Trophoblast cell (in vitro differentiated cells and primary cell): ENCODE results near the gene PIF1.

ENCODE experiments used
- DNase-seq, 2 donors: peaks; one replicate each; pipeline ENCODE4 v3.0.0-alpha.2; 2016
- H2AFZ ChIP-seq: 2 replicates; pipeline ENCODE4 v1.6.1; 2013; ENCODE audit warnings: low read length, moderate library complexity, mild to moderate bottlenecking; ENCODE audit not compliant: insufficient read depth, poor library complexity
- H2AK5ac ChIP-seq: 2 replicates; pipeline ENCODE4 v1.6.1; 2013; ENCODE audit warnings: mild to moderate bottlenecking, low read length
- H2BK120ac ChIP-seq: 2 replicates; pipeline ENCODE4 v1.6.1; 2013; ENCODE audit warnings: low read length, mild to moderate bottlenecking, moderate library complexity; ENCODE audit not compliant: insufficient read depth, poor library complexity
- H2BK12ac ChIP-seq: 2 replicates; pipeline ENCODE4 v1.6.1; 2013; ENCODE audit warnings: mild to moderate bottlenecking, low read length, moderate library complexity
- H2BK5ac ChIP-seq: 2 replicates; pipeline ENCODE4 v1.6.1; 2013; ENCODE audit warnings: low read length, low read depth, moderate library complexity, mild to moderate bottlenecking; ENCODE audit not compliant: poor library complexity
- H3K14ac ChIP-seq: 2 replicates; pipeline ENCODE4 v1.6.1; 2013; ENCODE audit warnings: mild to moderate bottlenecking, low read length
- H3K18ac ChIP-seq: 2 replicates; pipeline ENCODE4 v1.6.1; 2013; ENCODE audit warnings: mild to moderate bottlenecking, low read length
- H3K23ac ChIP-seq: 2 replicates; pipeline ENCODE4 v1.6.1; 2013; ENCODE audit warnings: low read length
- H3K27ac ChIP-seq: 2 replicates; pipeline ENCODE4 v1.5.1; 2013; ENCODE audit warnings: low read depth, mild to moderate bottlenecking, inconsistent platforms, low read length, moderate library complexity
- H3K27me3 ChIP-seq: 2 replicates; pipeline ENCODE4 v1.6.1; 2013; ENCODE audit warnings: inconsistent platforms, mild to moderate bottlenecking, low read length, moderate library complexity; ENCODE audit not compliant: insufficient read depth
- H3K36me3 ChIP-seq, 2 experiments: 1 replicate in 1 of 2; 2 replicates in 1 of 2; pipeline ENCODE4 v1.6.1; 2013; ENCODE audit warnings: low read length in 2 of 2, mild to moderate bottlenecking in 2 of 2, moderate library complexity in 1 of 2; ENCODE audit not compliant: insufficient read depth in 2 of 2, control insufficient read depth in 1 of 2
- H3K4ac ChIP-seq: 2 replicates; pipeline ENCODE4 v1.6.1; 2013; ENCODE audit warnings: low read depth, mild to moderate bottlenecking, low read length, moderate library complexity
- H3K4me1 ChIP-seq, 2 experiments: 1 replicate in 1 of 2; 2 replicates in 1 of 2; pipeline ENCODE4 v1.6.1; 2013; ENCODE audit warnings: low read length in 2 of 2, mild to moderate bottlenecking in 2 of 2, moderate library complexity in 1 of 2; ENCODE audit not compliant: insufficient read depth in 2 of 2, control insufficient read depth in 1 of 2
- H3K4me2 ChIP-seq: 2 replicates; pipeline ENCODE4 v1.6.1; 2013; ENCODE audit warnings: inconsistent platforms, mild to moderate bottlenecking, low read length, moderate library complexity
- H3K4me3 ChIP-seq: 2 replicates; pipeline ENCODE4 v1.5.1; 2013; ENCODE audit warnings: mild to moderate bottlenecking, low read depth, low read length, inconsistent platforms
- H3K79me1 ChIP-seq: one replicate; pipeline ENCODE4 v1.6.1; 2013; ENCODE audit warnings: low read length
- H3K79me2 ChIP-seq: 2 replicates; pipeline ENCODE4 v1.6.1; 2013; ENCODE audit warnings: low read length, mild to moderate bottlenecking; ENCODE audit not compliant: control insufficient read depth, insufficient read depth, poor library complexity
- H3K9ac ChIP-seq: 2 replicates; pipeline ENCODE4 v1.6.1; 2013; ENCODE audit warnings: mild to moderate bottlenecking, low read length
- H3K9me3 ChIP-seq: 2 replicates; pipeline ENCODE4 v1.6.1; 2013; ENCODE audit warnings: low read depth, mild to moderate bottlenecking, control low read depth, inconsistent platforms, low read length; ENCODE audit not compliant: insufficient read depth
- H4K12ac ChIP-seq: 2 replicates; pipeline ENCODE4 v1.6.1; 2013; ENCODE audit warnings: low read depth, mild to moderate bottlenecking, low read length, moderate library complexity
- H4K8ac ChIP-seq: 2 replicates; pipeline ENCODE4 v1.6.1; 2013; ENCODE audit warnings: low read depth, mild to moderate bottlenecking, low read length, moderate library complexity
- H4K91ac ChIP-seq: one replicate; pipeline ENCODE4 v1.6.1; 2013; ENCODE audit warnings: low read depth, mild to moderate bottlenecking, low read length, moderate library complexity
- WGBS: extraction: QIAGEN DNeasy Blood & Tissue Kit; methylation state at CpG from one replicate; pipeline ENCODE4 v1.1.7; 2013; ENCODE audit warnings: missing lambda C conversion rate; ENCODE audit not compliant: insufficient read length, insufficient coverage; ENCODE audit errors: extremely low coverage; 5-methylcytosine and 5-hydroxymethylcytosine counted together

PIF1 gene

GRCh38 chr15:64851503-64851840, 26.0 kb upstream of the PIF1 start:
- no peak overlapping the region for H4K12ac ChIP-seq

GRCh38 chr15:64850778-64851502, 25.5 kb upstream of the PIF1 start:
- H2BK12ac ChIP-seq: no peak overlapping the region
- peak overlapping the region; percentile 24 for H2BK120ac ChIP-seq
- WGBS: no CpG with 5 or more reads among the region's 4 CpGs
- peak; percentile 83 to 92 for DNase-seq
- no peak overlapping the region for H3K4me3 ChIP-seq
- H3K18ac ChIP-seq: peak overlapping the region; percentile 12
- no peak overlapping the region for H4K12ac ChIP-seq
- H2AFZ ChIP-seq: no peak overlapping the region
- no peaks in the 10 kb centered on the region for H3K27me3 ChIP-seq
- no peak overlapping the region for H4K91ac ChIP-seq
- no peak overlapping the region for H3K4me2 ChIP-seq
- no peak overlapping the region for H3K23ac ChIP-seq
- peaks cover 13 to 14% of the 10 kb centered on the region in 2 experiments for H3K4me1 ChIP-seq
- no peak overlapping the region for H2AK5ac ChIP-seq
- no peak overlapping the region for H3K4ac ChIP-seq
- H3K9ac ChIP-seq: no peak overlapping the region
- H3K14ac ChIP-seq: no peak overlapping the region
- H3K27ac ChIP-seq: peak overlapping the region; percentile 59
- H4K8ac ChIP-seq: no peak overlapping the region
- H3K9me3 ChIP-seq: no peaks in the 10 kb centered on the region
- H3K79me1 ChIP-seq: peaks cover 8% of the 10 kb centered on the region
- H2BK5ac ChIP-seq: peak overlapping the region; percentile 50
- H3K79me2 ChIP-seq: no peaks in the 10 kb centered on the region
- peaks cover 22 to 25% of the 10 kb centered on the region in 2 experiments for H3K36me3 ChIP-seq

More at GRCh38 chr15:64851503-64851840, 26.0 kb upstream of the PIF1 start:
- no CpG with 5 or more reads among the region's 6 CpGs for WGBS
- Histone ChIP-seq H3K14ac (no peak overlapping the region), H3K79me2 (no peaks in the 10 kb centered on the region), H3K9me3 (no peaks in the 10 kb centered on the region), H3K4me1 (peaks cover 16 to 18% of the 10 kb centered on the region in 2 experiments), H3K27ac (peak overlapping the region; percentile 58), H3K4me3 (no peak overlapping the region), H2BK12ac (no peak overlapping the region), H3K27me3 (no peaks in the 10 kb centered on the region), H4K91ac (peak overlapping the region; percentile 59), H3K79me1 (peaks cover 9% of the 10 kb centered on the region), H3K36me3 (peaks cover 23 to 27% of the 10 kb centered on the region in 2 experiments), H2BK5ac (peak overlapping the region; percentile 63), H3K9ac (no peak overlapping the region), H3K4ac (no peak overlapping the region), H2AK5ac (no peak overlapping the region), H2AFZ (no peak overlapping the region), H3K4me2 (peak overlapping the region; percentile 7), H3K23ac (no peak overlapping the region), H4K8ac (no peak overlapping the region), H2BK120ac (no peak overlapping the region), H3K18ac (peak overlapping the region; percentile 21)
- peak; percentile 89 to 94 for DNase-seq

GRCh38 chr15:64847876-64848716, 22.6 kb upstream of the PIF1 start:
- Histone ChIP-seq H3K9ac (no peak overlapping the region), H3K4me3 (no peak overlapping the region), H2BK5ac (no peak overlapping the region), H4K12ac (no peak overlapping the region), H3K18ac (no peak overlapping the region), H3K36me3 (peaks cover 2 to 11% of the 10 kb centered on the region in 2 experiments), H3K79me1 (peaks cover 11% of the 10 kb centered on the region), H3K4me2 (no peak overlapping the region), H2AFZ (no peak overlapping the region), H3K4ac (no peak overlapping the region), H2BK120ac (no peak overlapping the region), H2BK12ac (no peak overlapping the region), H3K14ac (no peak overlapping the region), H3K23ac (no peak overlapping the region), H3K27me3 (no peaks in the 10 kb centered on the region), H3K9me3 (no peaks in the 10 kb centered on the region), H4K8ac (no peak overlapping the region), H3K79me2 (no peaks in the 10 kb centered on the region), H4K91ac (no peak overlapping the region), H3K4me1 (peaks cover 32 to 33% of the 10 kb centered on the region in 2 experiments), H3K27ac (no peak overlapping the region), H2AK5ac (no peak overlapping the region)
- DNase-seq: no peak
- WGBS: no CpG with 5 or more reads among the region's 8 CpGs

DNA sequence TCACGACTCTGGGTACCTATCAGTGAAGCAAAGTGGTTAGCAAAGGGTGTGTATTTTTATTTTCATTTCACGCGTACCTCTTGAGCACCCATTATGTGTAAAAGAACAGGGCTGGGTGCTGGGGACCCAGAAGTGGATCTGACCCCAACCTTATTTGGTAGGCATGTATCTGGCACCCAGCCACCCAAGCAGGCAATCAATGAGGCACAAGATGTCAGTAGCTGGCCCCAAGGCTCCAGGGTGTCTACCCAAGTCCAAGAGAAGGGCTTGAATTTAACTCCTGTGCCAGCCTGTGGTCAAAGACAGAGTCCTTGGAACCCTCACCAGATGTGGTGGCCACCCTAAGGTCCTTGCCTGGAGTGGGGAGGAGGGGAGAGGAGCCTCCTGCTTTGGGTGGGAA, 22.0 kb upstream of the PIF1 start:
- H3K9me3 ChIP-seq: no peaks in the 10 kb centered on the region
- H3K27ac ChIP-seq: no peak overlapping the region
- H3K9ac ChIP-seq: no peak overlapping the region
- no peak overlapping the region for H3K23ac ChIP-seq
- H2AK5ac ChIP-seq: no peak overlapping the region
- DNase-seq: no peak
- no peak overlapping the region for H2BK120ac ChIP-seq
- H4K12ac ChIP-seq: no peak overlapping the region
- no peak overlapping the region for H3K4me3 ChIP-seq
- H4K91ac ChIP-seq: no peak overlapping the region
- H3K79me2 ChIP-seq: peaks cover 4% of the 10 kb centered on the region
- H3K4me2 ChIP-seq: no peak overlapping the region
- peaks cover 2 to 11% of the 10 kb centered on the region in 2 experiments for H3K36me3 ChIP-seq
- H4K8ac ChIP-seq: no peak overlapping the region
- H3K79me1 ChIP-seq: peaks cover 13% of the 10 kb centered on the region
- no peaks in the 10 kb centered on the region for H3K27me3 ChIP-seq
- H3K18ac ChIP-seq: no peak overlapping the region
- H2BK5ac ChIP-seq: no peak overlapping the region
- H2AFZ ChIP-seq: no peak overlapping the region
- peaks cover 38 to 39% of the 10 kb centered on the region in 2 experiments for H3K4me1 ChIP-seq
- no peak overlapping the region for H3K4ac ChIP-seq
- WGBS: no CpG with 5 or more reads among the region's 3 CpGs
- H2BK12ac ChIP-seq: no peak overlapping the region
- H3K14ac ChIP-seq: no peak overlapping the region
